Measurements from ENCODE around the gene ZDHHC9.
A peak's percentile ranks its signal among the peaks of the same experiment; 100 is the strongest.

The ZDHHC9 gene

GRCh38 chrX:129785160-129785947, 58.3 kb downstream of the ZDHHC9 start:
- no peak for DNase-seq

DNA sequence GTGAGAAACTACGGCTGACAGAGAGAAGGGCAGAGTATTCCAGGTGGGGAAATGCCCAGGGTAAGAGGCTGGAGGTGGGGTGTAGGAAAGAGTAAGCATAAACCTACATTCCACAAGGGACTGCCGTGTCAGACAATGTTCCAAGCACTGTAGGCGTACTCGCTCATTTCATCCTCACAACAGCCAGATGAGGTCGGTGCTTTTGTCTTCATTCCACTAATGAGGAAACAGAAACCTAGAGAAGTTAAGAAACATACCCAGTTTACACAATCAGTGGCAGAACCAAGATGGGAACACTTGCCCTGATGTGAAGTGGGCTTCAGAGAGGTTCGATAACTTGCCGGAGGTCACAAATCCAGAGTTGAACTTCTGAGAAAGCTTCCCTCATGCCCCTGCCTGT, 59.3 kb downstream of the ZDHHC9 start:
- no peak for DNase-seq

GRCh38 chrX:129783291-129783713, 60.4 kb downstream of the ZDHHC9 start:
- no peak for DNase-seq

DNA sequence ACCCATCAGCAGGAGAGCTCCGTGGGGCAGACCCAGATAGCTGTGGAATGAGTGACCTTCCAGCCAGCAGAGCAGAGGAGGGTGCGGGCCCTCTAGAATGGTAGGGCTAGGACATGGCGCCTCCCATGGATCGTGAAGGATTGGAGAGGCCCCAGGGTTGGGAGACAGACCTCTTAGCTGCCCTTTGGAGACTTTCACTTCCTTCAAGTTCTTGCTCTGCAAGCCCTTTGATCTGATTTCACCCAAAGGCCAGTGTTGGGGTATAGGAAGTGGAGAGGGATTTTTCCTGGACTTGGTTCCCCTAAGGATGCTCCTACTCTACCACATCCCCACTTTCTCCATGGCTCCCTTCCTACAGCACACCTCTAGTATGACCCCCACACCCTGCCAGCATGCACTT, 61.0 kb downstream of the ZDHHC9 start:
- no peak for DNase-seq

DNA sequence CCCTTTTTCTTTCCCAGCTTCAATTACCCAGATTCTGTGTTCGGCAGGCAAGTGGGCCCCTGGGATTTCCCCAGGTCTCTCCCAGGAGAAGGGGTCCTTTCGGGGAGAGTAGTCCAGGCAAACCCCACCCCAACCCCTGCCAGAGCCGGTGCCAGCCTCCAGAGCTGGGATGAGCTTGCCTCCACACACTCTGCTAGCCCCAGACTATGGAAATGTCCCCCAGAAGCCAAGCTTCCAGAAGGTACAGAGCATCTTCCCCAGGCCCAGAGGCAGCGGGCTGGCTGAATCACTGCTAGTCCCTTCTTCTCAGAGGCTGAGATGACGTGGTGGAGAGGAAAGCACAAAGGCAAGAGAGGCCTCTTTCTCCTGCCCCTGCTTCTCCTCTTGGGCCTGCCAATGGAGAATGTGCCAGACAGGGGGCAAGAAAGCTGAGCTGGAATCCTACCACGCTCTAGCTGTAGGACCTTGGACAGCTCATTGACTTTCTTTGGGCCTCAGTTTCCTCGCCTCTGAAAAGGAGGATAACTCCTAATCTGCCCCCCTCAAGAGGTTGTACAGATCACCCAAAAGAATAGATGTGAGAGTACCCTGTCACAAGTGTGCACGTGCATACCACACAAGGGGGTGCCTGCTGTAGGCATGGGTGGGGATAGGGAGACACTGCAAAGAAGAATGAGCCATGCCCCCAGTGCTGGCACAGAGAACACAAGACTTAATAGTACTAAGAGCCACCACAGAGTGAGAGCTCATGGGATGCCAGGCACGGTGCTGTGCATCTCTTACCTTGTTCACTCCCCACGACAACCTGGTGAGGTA, 61.8 kb downstream of the ZDHHC9 start:
- no peak for DNase-seq

DNA sequence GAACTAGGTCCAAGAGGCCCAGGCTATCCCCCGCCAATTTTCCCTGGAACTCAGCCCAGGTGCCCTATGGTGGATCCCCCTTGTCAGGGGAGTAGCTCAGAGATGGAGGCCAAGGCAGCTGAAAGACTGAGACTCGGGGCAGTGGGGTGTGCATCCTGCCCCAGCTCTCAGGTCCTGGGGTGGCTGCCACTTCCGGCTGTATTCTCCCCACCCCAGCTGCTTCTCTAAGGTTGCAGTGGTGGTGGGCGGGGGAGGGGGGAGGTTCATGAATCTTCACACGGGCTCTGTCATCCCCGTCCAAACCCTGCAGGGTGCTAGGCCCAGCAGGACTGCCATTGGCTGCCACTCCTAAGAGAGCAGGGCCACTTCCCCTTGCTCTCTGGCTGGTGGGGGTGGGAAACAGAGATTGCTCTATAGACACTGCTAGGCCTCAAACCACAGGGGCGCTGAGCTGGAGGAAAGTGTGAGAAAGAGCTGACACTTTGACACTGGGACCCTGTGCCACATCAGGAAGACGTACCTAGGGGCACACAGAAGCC, 62.5 kb downstream of the ZDHHC9 start:
- DNase-seq: peak; percentile 83

- DNase-seq: no peak
Observed at GRCh38 chrX:129780441-129781105, 63.1 kb downstream of the ZDHHC9 start.

DNA sequence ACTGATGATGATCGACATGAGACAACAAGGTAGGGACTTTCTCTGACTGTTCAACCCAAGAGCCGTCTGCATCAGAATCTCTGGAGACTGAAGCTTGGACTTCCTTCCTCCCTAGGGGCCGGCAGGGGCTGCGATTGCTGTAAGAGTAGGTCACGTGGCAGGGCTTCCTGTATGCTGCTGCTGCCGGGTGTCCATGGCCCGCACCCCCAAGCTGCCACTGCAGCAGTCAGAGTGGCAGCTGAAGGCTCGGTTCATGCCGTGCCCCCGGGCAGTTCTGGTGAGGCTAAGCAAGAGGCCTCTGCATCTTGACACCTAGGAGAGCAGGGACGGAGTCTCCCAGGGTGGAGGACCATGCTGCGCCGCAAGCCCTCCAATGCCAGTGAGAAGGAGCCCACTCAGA, 63.9 kb downstream of the ZDHHC9 start, which contains the start of gene SASH3:
TSS of gene SASH3 (plus strand) at position 203 of the 400 bp plus-strand sequence. CDS start at position 352, 149 bp downstream.
- peak; percentile 68 for DNase-seq

DNA sequence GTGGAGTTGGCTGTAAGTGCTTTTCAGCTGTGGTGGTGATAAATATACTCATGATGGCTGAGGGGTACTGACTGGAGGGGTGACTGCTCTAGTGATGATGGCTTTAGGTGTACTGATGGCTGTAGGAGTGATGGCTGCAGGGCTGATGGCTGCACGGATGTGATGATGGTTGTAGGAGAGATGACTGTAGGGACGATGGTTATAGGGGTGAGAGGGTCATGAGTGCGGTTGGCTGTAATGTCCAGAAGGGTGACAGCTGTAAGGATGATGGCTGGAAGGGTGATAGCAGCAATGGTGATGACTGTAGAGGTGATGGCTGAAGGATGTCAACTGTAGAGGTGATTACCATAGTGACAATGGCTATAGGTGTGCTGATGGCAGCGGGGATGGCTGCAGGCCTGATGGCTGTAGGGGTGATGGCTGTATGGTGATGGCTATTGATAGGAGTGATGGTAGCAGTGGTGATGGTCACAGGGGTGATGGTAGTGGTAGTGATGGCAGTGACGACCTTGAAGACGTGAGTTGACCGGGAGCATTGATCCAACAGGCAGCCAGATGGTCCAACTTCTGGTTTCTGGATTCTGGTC, 64.5 kb downstream of the ZDHHC9 start:
- no peak for DNase-seq

DNA sequence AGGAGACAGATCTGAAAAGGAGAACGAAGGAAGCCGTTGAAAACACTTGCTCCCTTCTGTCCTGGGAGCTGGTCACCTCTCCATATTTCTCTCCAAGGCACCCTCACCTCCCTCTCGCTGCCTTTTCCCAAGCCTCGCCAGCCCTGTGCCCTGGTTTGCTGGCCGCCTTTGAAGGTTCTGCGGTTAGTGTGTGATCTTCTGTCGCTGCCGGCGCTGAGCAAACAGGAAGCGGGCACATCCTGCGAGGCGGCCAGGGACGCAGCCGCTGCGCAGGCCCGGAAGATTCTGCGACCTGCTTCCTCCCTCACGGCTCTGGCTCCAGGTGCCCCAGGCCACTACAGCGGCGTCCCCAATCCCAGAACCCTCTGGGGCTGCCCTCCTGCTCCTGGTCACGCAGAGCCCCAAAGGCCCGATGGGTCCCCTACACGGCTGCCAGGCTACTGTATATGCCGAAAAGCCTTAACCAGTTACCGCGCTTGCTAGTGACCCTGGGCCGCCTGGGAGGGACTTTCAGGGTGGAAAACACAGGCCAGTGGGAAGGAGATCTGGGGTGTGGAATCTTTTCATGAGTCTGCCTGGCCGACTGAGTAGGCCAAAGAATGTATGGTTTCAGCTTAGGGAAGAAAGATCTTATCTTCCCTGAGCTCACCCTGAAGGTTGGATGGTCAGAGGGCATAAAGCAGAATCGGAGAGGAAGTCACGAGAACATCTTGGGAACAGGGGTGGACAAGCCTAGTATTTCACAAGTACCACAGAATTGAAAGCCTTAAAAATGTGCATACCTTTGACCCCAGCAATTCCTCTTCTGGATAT, 66.3 kb downstream of the ZDHHC9 start:
- peak; percentile 78 for DNase-seq

GRCh38 chrX:129773649-129774458, 69.8 kb downstream of the ZDHHC9 start:
- no peak for DNase-seq

DNA sequence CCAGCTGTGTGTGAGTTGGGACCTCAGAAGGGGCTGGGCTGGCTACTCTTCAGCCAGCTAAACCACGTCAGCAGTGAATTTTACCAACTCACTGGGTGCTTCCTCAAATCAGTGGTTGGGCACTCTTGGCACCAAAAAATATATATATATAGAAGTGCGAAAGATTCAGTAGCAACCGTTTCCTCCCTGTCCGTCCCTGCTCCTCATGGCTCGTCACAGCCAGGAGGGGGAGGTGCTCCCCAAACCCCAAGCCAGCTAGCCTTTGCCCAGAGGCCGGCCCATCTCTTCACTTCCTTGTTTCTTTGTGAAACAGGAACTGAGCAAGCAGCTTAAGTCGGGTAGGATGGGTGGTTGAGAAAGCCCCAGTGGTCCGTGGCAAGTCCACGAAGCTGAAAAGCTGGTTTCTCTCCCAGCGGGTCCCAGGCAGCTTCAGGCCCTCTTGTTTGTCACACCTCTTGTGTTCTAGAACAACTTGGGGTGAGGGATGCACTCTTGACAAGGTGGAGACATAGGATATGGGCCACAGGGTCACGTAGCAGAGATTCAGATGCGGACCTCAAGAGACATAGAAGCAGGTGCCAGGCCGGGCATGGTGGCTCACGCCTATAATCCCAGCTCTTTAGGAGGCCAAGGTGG, 70.8 kb downstream of the ZDHHC9 start:
- no peak for DNase-seq

DNA sequence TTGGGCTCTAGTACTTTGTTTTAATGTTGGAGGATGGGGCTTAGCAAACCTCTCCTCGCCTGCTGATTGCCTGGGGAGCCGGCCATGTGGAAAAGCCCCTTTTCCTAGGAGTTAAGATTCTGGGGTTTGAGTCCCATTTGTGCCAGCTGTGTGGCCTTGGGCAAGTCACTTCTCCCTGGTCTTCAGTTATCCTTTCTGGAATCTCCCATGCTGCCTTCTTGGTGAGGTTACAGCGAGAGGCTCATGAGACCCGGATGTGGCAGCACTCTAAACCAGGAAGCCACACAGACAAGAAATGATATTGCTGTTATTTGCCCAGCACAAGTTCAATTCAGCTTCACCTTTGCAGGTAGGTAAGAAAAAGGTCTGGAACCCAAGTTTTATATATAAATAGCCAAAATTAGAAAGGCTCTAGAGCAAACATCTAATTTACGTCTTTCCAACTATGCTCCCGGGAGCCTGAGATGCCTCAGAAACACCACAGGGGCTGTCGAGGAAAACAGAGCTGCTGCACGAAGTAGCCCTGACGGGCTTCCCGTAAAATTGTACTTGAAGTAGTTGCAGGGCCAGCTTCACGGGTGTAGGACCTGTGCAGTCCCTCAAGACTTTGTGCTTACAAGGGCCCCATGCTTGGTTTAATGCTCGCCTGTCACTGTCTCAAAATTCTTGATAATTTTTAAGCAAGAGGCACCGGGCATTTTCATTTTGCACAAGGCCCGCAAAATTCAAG, 72.3 kb downstream of the ZDHHC9 start:
- DNase-seq: no peak

DNA sequence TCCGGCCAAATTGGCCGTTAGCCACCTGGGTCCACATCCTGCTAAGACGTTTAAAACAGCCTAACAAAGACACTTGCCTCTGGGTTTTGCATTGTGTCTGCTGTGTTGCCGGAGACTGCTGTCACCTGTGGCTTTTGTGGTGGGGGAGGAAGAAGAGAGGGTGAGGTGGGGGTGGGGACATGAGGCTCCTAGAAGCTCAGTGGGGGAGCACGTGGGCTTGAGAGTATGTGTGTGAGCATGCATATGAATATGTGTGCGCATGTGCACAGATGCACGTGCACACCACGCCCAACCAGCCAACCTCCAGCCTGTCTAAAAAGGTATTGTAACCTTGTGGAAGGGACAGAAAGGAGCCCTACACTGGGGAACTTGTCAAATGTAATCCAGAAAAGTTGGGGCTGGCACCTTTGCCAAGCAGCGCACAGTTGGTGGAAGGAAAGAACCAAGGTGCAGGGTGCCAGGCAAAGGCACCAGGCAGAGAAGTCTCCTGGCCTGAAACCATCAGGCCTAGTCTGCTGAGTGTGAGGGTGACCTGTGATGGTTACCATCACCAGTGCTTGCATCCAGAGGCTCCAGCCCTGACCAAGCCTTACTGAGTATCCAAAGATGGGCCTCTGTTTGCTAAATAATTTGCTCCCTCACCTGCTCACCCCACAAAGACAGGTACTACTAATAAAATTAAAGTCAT, 74.1 kb downstream of the ZDHHC9 start:
- no peak for DNase-seq

DNA sequence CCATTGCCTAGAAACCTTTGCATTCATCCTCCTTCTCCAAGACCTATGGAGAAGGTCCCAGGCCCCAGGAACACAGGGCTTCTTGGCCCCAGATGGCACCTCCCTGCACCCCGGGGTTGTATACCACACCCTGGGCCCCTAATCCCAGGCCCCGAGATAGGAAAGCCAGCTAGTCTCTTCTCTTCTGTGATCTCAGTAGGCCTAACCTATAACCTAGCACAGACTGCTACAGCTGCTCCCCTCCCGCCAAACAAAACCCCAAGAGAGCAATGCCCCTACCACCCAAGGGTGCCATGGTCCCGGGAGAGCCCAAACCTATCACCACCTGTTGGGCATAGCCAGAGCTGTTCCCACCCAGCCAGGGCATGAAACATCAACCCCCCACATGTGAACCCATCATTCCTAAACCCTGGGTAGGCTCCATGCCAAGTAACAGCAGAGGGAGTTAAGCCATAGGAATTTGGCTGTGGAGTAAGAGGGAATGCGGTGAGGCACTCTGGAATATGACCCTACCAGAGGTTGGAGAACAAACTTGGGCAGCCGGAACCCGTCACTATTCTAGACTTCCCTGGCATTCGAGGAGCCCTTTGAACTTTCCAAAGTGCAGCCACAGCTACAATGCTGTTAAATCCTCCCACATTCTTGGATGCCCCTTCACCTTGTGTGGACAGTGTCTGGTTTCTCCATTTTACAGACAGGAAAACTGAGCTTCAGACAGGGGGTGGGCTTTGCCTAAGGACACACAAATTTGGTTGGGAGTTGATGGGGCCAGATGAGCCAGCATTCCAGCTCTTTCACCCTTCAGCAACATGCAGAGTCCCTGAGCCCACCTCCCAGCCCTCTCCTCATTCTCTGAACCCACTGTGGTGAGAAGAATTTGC, 74.9 kb downstream of the ZDHHC9 start:
- no peak for DNase-seq

GRCh38 chrX:129768186-129768585, 75.5 kb downstream of the ZDHHC9 start:
- no peak for DNase-seq

- no peak for DNase-seq
Observed at GRCh38 chrX:129763666-129764065, 80.0 kb downstream of the ZDHHC9 start.

DNA sequence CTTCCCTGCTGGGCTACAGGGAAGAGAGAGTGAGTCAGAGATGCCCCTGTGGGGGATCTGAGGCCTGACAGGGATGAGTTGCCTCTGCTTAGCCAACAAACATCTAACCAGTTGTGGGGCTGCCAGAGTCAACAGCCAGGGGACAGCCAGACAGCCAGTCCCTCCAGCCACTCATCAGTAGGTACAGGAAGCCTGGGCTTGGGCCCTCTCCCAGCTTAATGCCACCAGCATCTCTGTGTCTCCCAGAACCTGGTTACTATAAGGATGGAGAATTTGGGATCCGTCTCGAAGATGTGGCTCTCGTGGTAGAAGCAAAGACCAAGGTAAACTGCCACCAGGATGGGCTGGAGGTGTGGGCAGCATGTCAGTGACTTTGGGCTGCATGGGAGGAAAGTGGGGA, 81.2 kb downstream of the ZDHHC9 start:
- no peak for DNase-seq

All from activated CD8-positive, alpha-beta memory T cell treated with anti-CD3 and anti-CD28 coated beads, Interleukin-2, amount 50 U/mL, for 48 hours (primary cell).